Measurements from ENCODE around the gene CEP350. TPM values are rescaled to one million over a fixed set of nuclear protein-coding genes. Genes with fewer than 3 reads are reported as not detected.
A peak's percentile ranks its signal among the peaks of the same experiment; 100 is the strongest.
"Not testable (repeated sequence)": the region's sequence is repeated elsewhere in the genome, so short reads cannot be mapped to it uniquely, and the experiment has no call there.

Gene CEP350
- total RNA-seq, 1 donor from 2014 or later, result 18.0 TPM

- ATAC-seq, result no peak
- DNase-seq (ENCODE audit: low spot score), result no peak
Measured at GRCh38 chr1:180112984-180113647, 158.5 kb downstream of the CEP350 start.

- DNase-seq (ENCODE audit: low spot score), result no peak
- ATAC-seq, result no peak
Measured at GRCh38 chr1:180114396-180114945, 159.9 kb downstream of the CEP350 start.

- peak; percentile 65 for ATAC-seq
- DNase-seq (ENCODE audit: low spot score), result no peak
Measured at GRCh38 chr1:180116964-180117763, 162.6 kb downstream of the CEP350 start.

- ATAC-seq (no peak), DNase-seq (ENCODE audit: low spot score) (no peak)
Measured at GRCh38 chr1:180117764-180118116, 163.1 kb downstream of the CEP350 start.

- no peak for ATAC-seq
Measured at GRCh38 chr1:180119837-180120236, 165.2 kb downstream of the CEP350 start.

GRCh38 chr1:180123463-180123936, 168.9 kb downstream of the CEP350 start:
- DNase-seq (ENCODE audit: low spot score) (no peak), ATAC-seq (peak; percentile 29)

More at GRCh38 chr1:180119837-180120236, 165.2 kb downstream of the CEP350 start:
- DNase-seq (ENCODE audit: low spot score), result no peak

GRCh38 chr1:180130651-180131050, 176.0 kb downstream of the CEP350 start:
- ATAC-seq (no peak), DNase-seq (ENCODE audit: low spot score) (no peak)

GRCh38 chr1:180131510-180131909, 176.9 kb downstream of the CEP350 start:
- ATAC-seq, result no peak
- DNase-seq (ENCODE audit: low spot score), result no peak

- no peak for DNase-seq (ENCODE audit: low spot score)
- peak; percentile 87 for ATAC-seq
Measured at GRCh38 chr1:180133193-180133592, 178.6 kb downstream of the CEP350 start.

GRCh38 chr1:180133688-180134087, 179.1 kb downstream of the CEP350 start:
- not testable (repeated sequence) for DNase-seq (ENCODE audit: low spot score); ATAC-seq

- DNase-seq (ENCODE audit: low spot score) (no peak), ATAC-seq (no peak)
Measured at GRCh38 chr1:180135535-180135934, 180.9 kb downstream of the CEP350 start.

- DNase-seq (ENCODE audit: low spot score) (no peak), ATAC-seq (no peak)
Measured at GRCh38 chr1:180136331-180136967, 181.8 kb downstream of the CEP350 start.

- DNase-seq (ENCODE audit: low spot score), result no peak
- no peak for ATAC-seq
Measured at GRCh38 chr1:180136968-180137356, 182.4 kb downstream of the CEP350 start.

- ATAC-seq, result no peak
- DNase-seq (ENCODE audit: low spot score), result no peak
Measured at GRCh38 chr1:180137776-180138175, 183.2 kb downstream of the CEP350 start.

GRCh38 chr1:180141381-180141934, 186.8 kb downstream of the CEP350 start:
- DNase-seq (ENCODE audit: low spot score) (no peak), ATAC-seq (no peak)

- no peak for ATAC-seq
- DNase-seq (ENCODE audit: low spot score), result no peak
Measured at GRCh38 chr1:180143359-180143758, 188.7 kb downstream of the CEP350 start.

- ATAC-seq (no peak), DNase-seq (ENCODE audit: low spot score) (no peak)
Measured at GRCh38 chr1:180144659-180145357, 190.2 kb downstream of the CEP350 start.

GRCh38 chr1:180145446-180145845, 190.8 kb downstream of the CEP350 start:
- DNase-seq (ENCODE audit: low spot score) (no peak), ATAC-seq (no peak)

GRCh38 chr1:180150982-180151381, 196.4 kb downstream of the CEP350 start:
- peak; percentile 35 for DNase-seq (ENCODE audit: low spot score)
- ATAC-seq, result no peak

- DNase-seq (ENCODE audit: low spot score) (peak; percentile 14), ATAC-seq (no peak)
Measured at GRCh38 chr1:180151508-180151907, 196.9 kb downstream of the CEP350 start.
